Retinal pigment epithelial cell (primary cell): ENCODE data around the gene TMEM144.

Experiments used
- DNase-seq: peaks from one replicate; pipeline ENCODE4 v3.0.0-alpha.2; 2010; ENCODE audit warnings: low read depth
- H3K4me3 ChIP-seq: 2 replicates; pipeline ENCODE4 v1.5.1; 2011; ENCODE audit warnings: mild to moderate bottlenecking, low read length, control low read depth, moderate library complexity
- CTCF ChIP-seq: conservative IDR thresholded peaks from 2 replicates; pipeline ENCODE4 v1.5.1; 2011; ENCODE audit warnings: low read depth, low read length, control low read depth, inconsistent platforms

Gene TMEM144

GRCh38 chr4:158285429-158286216, 75.3 kb downstream of the TMEM144 start:
- no peak for TF ChIP-seq CTCF
- no peak overlapping the region for H3K4me3 ChIP-seq
- no peak for DNase-seq

GRCh38 chr4:158290912-158291311, 80.6 kb downstream of the TMEM144 start:
- no peak for DNase-seq
- no peak overlapping the region for H3K4me3 ChIP-seq
- TF ChIP-seq CTCF = no peak

GRCh38 chr4:158291334-158292055, 81.2 kb downstream of the TMEM144 start:
- no peak overlapping the region for H3K4me3 ChIP-seq
- no peak for TF ChIP-seq CTCF
- DNase-seq = no peak

GRCh38 chr4:158292156-158292555, 81.9 kb downstream of the TMEM144 start:
- no peak overlapping the region for H3K4me3 ChIP-seq
- no peak for TF ChIP-seq CTCF
- DNase-seq = no peak

GRCh38 chr4:158295053-158295452, 84.8 kb downstream of the TMEM144 start:
- no peak for DNase-seq
- H3K4me3 ChIP-seq = no peak overlapping the region
- no peak for TF ChIP-seq CTCF

- no peak for DNase-seq
- H3K4me3 ChIP-seq = no peak overlapping the region
- no peak for TF ChIP-seq CTCF
Observed at GRCh38 chr4:158297866-158298265, 87.6 kb downstream of the TMEM144 start.

- H3K4me3 ChIP-seq = no peak overlapping the region
Observed at GRCh38 chr4:158299459-158300007, 89.2 kb downstream of the TMEM144 start.

More at GRCh38 chr4:158299459-158300007, 89.2 kb downstream of the TMEM144 start:
- TF ChIP-seq CTCF = no peak
- no peak for DNase-seq
